Glutamatergic neuron (in vitro differentiated cells): ENCODE results near the gene CDK8. TPM values are rescaled to one million over a fixed set of nuclear protein-coding genes. Genes with fewer than 3 reads are reported as not detected.

Source experiments
- DNase-seq: peaks from one replicate; pipeline ENCODE4 v3.0.0; 2022
- H3K27ac Mint-ChIP-seq: one replicate; pipeline ENCODE4 v1.8.0; 2020; ENCODE audit warnings: mild to moderate bottlenecking, mixed read lengths, inconsistent platforms; ENCODE audit not compliant: unreplicated experiment
- H3K27me3 Mint-ChIP-seq: one replicate; pipeline ENCODE4 v1.8.0; 2020; ENCODE audit warnings: mild to moderate bottlenecking, moderate library complexity, mixed read lengths, inconsistent platforms; ENCODE audit not compliant: unreplicated experiment
- H3K36me3 Mint-ChIP-seq: one replicate; pipeline ENCODE4 v1.8.0; 2020; ENCODE audit warnings: mild to moderate bottlenecking, mixed read lengths, inconsistent platforms; ENCODE audit not compliant: unreplicated experiment
- H3K4me1 Mint-ChIP-seq: one replicate; pipeline ENCODE4 v1.8.0; 2020; ENCODE audit warnings: mild to moderate bottlenecking, low read depth, mixed read lengths, inconsistent platforms; ENCODE audit not compliant: unreplicated experiment
- H3K4me3 Mint-ChIP-seq: one replicate; pipeline ENCODE4 v1.8.0; 2020; ENCODE audit warnings: mild to moderate bottlenecking, mixed read lengths, inconsistent platforms; ENCODE audit not compliant: unreplicated experiment
- H3K9me3 Mint-ChIP-seq: one replicate; pipeline ENCODE4 v1.8.0; 2020; ENCODE audit warnings: mild to moderate bottlenecking, moderate library complexity, mixed read lengths, inconsistent platforms; ENCODE audit not compliant: unreplicated experiment
- CTCF ChIP-seq: fragments of 200-600 bp; sonication (generic); IDR thresholded peaks from one replicate; pipeline ENCODE4 v1.5.0; 2021; ENCODE audit not compliant: partially characterized antibody, unreplicated experiment
- total RNA-seq: library from RNA; stranded (reverse); fragmentation: NEBNext Ultra II Directional; extraction: Animal tissue kit (Norgen Biotek cat#: 25700); gene quantifications from one replicate; pipeline ENCODE4 v1.2.1, GENCODE V29; 2021; ENCODE audit not compliant: unreplicated experiment

The CDK8 gene
- total RNA-seq, 1 donor from 2014 or later = 27.9 TPM

GRCh38 chr13:26436914-26437313, 183.0 kb downstream of the CDK8 start:
- Mint-ChIP-seq H3K4me3 (no peak overlapping the region), H3K36me3 (peaks cover 18% of the 10 kb centered on the region), H3K4me1 (no peaks in the 10 kb centered on the region), H3K27ac (no peak overlapping the region), H3K9me3 (peaks cover 7% of the 10 kb centered on the region), H3K27me3 (no peaks in the 10 kb centered on the region)
- no peak for TF ChIP-seq CTCF
- no peak for DNase-seq

GRCh38 chr13:26440111-26440510, 186.2 kb downstream of the CDK8 start:
- no peak for DNase-seq
- Mint-ChIP-seq H3K36me3 (peaks cover 11% of the 10 kb centered on the region), H3K27ac (no peak overlapping the region), H3K4me1 (no peaks in the 10 kb centered on the region), H3K27me3 (peaks cover 3% of the 10 kb centered on the region), H3K9me3 (peaks cover 2% of the 10 kb centered on the region), H3K4me3 (no peak overlapping the region)
- TF ChIP-seq CTCF = no peak

- DNase-seq = no peak
- Mint-ChIP-seq H3K4me1 (no peaks in the 10 kb centered on the region), H3K27ac (no peak overlapping the region), H3K36me3 (peaks cover 5% of the 10 kb centered on the region), H3K9me3 (no peaks in the 10 kb centered on the region), H3K4me3 (no peak overlapping the region), H3K27me3 (peaks cover 4% of the 10 kb centered on the region)
- TF ChIP-seq CTCF = no peak
These were observed 187.5 kb downstream of the CDK8 start for GRCh38 chr13:26441476-26441875.

GRCh38 chr13:26442541-26442940, 188.6 kb downstream of the CDK8 start:
- Mint-ChIP-seq H3K36me3 (no peaks in the 10 kb centered on the region), H3K27ac (no peak overlapping the region), H3K27me3 (peaks cover 4% of the 10 kb centered on the region), H3K4me1 (no peaks in the 10 kb centered on the region), H3K4me3 (no peak overlapping the region), H3K9me3 (no peaks in the 10 kb centered on the region)
- DNase-seq = no peak
- no peak for TF ChIP-seq CTCF

GRCh38 chr13:26445092-26445491, 191.2 kb downstream of the CDK8 start:
- no peaks in the 10 kb centered on the region for H3K36me3 Mint-ChIP-seq
- no peak for DNase-seq
- no peaks in the 10 kb centered on the region for H3K4me1 Mint-ChIP-seq
- H3K4me3 Mint-ChIP-seq = no peak overlapping the region
- TF ChIP-seq CTCF = no peak
- peaks cover 4% of the 10 kb centered on the region for H3K27me3 Mint-ChIP-seq
- H3K9me3 Mint-ChIP-seq = no peaks in the 10 kb centered on the region
- no peak overlapping the region for H3K27ac Mint-ChIP-seq
